NCI-H774 (cell line): ENCODE data around the gene MAP1S.

Experiments
- DNase-seq: peaks from one replicate; lab custom pipeline; 2025; lab: John Stamatoyannopoulos, UW

Gene MAP1S

DNA sequence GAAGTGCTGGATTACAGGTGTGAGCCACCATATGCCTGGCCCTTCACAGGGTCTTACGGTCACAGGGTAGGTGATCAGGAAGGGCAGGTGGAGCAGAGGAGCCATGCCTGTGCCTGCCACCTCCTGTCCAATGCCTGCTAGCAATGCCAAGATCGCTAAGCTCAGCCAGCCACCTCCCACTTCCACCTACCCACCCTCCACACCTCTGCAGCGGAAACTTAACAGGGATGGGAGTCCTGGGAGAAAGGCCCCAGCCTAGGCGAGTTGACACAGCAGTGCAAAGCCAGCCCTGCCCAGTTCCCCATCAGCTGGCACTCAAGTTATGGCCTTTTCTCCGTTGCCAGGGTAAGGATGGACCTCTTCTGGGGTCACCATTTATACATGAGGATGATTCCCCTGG, 16.1 kb downstream of the MAP1S start:
- no peak for DNase-seq

DNA sequence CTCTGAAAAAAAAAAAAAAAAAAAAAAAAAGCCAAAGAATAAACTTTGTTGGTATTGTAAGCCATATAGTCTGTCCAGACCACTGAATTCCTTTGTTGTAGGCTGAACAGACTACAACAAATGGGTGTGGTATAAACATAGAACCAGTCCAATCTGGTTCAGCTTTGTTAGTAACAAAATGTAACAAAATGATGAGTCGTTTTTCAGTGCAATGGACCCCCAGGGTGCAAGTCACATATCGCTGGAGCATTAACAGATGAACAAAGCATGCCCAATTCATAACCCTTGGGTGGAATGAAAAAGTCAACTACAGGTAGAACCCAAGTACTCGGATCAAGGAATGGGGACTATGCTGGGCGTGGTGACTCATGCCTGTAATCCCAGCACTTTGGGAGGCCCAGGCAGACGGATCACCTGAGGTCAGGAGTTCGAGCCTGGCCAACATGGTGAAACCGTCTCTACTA, 18.4 kb downstream of the MAP1S start:
- DNase-seq: no peak

DNA sequence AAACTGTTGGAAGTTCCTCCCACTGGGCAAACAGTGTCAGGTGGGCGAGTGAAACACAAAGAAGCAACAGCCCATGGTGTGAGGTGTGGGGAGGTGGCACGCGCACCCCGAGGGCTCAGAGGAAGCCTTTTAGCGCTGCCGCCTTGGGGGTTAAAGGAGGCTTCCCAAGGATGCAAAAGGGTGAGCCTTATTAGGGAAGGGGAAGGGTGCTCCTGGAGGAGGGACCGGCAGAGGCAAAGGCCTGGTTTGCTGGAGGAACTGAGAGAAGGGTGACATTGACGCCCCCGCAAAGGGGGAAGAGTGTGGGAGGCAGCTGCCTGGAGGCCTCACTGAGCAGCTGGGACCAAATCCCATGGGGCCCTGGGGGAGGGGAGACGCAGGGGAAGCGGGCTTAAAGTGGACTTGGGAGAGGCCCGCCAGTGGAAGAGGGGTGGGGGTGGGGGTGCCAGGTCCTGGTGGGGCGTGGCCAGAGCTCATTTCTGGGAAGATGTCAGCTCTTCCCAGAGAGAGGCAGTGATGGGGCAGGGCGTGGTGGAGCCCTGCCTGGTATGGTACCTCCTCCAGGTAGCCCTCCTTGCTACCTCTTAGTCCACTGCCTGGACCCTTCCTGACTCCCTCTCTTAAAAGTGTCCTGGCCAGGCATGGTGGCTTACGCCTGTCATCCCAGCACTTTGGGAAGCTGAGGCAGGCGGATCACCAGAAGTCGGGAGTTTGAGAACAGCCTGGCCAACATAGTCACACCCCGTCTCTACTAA, 20.0 kb downstream of the MAP1S start:
- DNase-seq: no peak

DNA sequence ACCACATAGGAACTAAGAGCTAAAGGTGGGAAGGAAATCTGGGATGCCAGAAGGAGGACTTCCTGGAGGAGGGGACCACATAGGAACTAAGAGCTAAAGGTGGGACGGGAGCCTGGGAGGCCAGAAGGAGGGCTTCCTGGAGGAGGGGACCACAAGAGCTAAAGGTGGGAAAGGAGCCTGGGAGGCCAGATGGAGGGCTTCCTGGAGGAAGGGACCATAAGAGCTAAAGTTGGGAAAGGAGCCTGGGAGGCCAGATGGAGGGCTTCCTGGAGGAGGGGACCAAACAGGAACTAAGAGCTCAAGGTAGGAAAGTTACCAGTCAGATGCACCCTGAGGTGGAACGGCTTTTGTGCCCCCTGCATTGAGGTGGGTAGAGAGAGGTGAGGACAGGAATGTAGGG, 22.2 kb downstream of the MAP1S start:
- no peak for DNase-seq

DNA sequence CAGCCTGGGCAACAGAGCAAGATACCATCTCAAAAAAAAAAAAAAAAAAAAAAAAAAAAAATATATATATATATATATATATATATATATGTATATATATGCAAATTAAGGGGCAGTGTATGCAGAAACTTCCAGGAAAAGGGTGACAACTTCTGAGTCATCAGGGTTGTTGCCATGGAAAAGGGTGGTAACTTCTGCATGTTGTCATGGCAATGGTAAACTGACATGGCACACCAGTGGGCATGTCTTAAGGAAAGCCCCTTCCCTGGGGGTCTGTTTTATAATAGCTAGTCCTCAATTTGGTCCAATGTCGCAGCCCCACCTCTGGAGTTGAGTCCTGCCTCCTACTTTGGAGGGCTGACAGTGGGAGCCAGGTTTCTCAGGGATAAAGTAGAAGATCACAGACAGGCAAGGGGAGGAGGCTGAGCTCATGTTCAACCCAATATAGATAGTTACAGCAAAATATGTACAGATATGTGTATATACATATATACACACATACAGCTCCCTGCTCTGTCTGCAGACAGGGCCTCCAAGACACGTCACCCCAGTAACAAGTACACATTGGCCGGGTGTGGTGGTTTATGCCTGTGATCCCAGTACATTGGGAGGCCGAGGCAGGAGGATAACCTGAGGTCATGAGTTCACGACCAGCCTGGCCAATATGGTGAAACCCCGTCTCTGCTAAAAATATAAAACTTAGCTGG, 24.7 kb downstream of the MAP1S start:
- DNase-seq: no peak

DNA sequence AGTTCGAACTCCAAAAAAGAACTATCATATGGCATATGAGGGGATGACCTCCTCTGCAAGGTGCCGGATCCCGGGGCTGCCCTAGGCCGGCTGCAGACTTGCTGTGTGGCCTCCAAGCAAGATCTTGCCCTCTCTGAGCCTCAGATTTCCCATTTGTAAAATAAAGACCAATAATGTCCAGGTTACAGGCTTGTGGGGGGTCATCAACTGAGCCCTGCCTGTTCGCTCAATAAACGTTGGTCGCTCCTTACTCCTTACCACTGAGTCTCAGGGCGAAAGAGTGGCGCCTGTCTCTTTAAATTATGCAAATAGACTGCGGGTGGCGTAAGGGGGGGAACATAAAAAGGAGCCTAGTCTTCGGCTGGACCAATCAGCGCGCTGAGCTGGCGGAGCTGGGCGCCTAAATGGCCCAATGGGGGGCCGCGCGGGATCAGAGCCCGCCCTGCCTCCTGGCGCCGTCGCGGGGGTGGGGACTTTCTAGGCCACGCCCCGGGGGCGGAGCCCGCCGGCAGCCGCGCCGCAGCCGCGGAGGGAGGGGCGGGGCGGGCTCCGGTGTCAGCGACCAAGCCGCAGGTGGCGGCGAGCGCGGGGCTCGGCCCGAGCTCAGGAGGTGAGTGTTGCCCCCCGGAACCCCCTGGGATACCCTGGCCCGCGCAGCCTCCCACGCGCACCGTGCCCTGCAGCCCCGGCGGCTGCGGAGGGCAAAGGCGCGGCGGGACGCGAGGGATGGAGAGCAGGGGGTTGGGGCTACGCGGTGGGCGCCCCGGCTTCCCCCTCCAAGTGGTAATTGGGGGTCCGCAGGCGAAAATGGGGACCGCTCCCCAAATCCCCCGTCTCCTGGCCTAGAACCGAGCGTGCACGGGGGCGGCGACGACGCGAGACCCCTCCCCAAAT, 28.2 kb downstream of the MAP1S start:
- DNase-seq: peak; percentile 93

DNA sequence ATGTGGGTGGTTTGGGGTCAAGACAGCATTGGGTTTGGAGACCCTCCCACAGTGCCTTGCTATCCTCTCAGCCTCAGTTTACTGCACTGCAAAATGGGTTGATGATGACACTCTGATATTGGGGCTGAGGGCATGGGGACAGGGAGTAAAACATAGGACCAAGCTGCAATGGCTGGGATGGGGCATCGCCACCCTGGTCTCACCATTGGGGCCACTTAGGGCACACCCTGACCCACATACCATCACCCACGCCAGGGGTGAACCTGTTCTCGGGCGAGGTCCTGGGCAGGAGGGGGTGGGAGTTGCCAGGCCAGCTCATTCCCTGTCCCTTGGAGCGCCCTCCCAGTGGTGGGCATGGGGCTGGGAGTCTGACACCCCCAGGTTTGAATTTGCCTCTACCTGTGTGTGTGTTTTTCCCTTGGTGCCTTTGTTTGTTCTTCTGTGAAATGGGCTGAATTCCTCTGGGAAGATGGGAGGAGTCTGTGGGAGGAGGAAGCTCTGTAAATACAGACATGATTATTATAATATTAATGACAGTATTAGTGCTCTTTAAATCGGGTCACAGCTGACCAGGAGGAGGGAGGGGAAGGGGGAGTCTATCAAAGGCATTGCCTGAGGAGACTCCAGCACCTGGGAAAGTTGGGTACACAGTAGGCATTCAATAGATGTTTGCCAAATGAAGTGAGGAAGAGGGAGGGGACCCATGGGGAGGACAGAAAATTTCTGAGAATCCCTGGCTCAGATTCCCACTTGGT, 29.8 kb downstream of the MAP1S start:
- DNase-seq: no peak

DNA sequence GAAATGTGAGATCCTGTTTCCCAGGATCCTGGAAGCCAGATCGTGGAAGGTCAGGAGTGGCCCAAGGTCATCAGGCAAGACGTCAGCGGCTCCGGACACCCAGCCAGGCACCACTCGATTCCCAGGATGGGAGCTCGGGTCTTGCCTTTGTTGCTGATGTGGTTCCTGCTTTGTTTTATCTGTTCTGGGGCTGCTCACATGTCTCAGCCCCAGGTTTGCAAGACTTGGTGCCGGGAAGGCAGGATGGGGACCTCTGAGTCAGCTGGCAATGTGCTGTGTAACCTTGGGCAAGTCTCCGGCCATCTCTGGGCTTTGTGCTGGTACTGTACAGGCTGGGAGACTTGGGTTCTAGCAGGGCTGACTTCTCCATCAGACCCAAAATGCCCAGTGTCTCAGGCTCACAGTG, 30.6 kb downstream of the MAP1S start:
- DNase-seq: no peak

DNA sequence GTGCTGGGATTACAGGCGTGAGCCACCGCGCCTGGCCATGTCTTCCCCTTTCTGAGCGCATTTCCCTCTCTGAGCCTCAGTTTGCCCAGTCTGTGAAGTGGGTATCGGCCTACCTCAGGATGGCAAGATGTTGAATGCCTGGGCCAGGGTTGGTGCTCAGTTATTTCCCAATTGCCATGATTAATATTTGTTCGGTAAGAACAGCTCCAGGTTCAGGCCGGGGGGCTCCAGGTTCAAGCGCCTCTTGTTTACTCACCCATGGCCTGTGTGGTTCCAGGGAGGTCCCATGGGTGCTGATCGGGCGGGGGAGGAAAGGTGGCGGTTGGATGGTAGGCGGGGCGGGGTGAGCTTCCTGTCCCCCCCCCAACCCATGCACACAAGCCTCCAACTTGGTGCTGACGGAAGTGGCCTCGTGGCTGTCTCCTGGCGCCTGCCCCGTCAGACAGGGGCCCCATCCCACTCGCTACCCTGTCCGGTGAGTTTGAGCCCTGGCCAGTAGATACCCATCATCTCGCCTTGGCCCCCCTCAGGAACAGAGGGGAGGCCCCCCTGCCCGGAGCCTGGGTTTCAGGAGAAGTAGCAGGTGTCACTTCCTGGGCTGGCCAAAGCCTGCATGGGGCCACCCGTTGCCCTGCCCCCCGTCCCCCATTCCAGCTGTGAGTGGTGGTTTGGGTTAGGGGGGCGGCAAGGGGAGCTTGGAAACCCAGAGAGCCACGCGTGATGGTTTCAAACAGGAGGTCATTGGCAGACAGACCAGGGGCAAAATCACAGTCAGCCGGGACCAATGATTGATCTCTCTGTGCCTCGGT, 32.0 kb downstream of the MAP1S start, which contains the start of gene FCHO1:
Gene FCHO1, plus strand, starts transcription at position 375 of the 809 bp plus-strand sequence. CDS start 3,688 bp downstream, outside the sequence.
- no peak for DNase-seq

DNA sequence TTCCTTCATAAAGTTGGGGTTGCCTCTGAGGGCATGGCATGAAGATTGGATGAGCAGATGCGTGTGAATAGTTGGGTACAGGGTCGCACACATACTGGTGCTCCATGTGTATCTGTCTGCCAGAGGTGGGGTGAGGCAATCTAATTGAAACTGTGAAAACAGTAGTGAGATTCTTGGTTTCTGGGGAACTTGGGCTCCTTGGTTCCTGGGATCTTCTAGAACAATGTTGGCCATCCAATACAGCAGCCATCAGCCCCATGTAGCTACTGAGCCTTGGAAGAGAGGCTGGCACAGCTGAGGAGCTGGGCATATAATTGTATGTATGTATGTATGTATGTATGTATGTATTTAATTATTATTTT, 32.6 kb downstream of the MAP1S start:
- no peak for DNase-seq

DNA sequence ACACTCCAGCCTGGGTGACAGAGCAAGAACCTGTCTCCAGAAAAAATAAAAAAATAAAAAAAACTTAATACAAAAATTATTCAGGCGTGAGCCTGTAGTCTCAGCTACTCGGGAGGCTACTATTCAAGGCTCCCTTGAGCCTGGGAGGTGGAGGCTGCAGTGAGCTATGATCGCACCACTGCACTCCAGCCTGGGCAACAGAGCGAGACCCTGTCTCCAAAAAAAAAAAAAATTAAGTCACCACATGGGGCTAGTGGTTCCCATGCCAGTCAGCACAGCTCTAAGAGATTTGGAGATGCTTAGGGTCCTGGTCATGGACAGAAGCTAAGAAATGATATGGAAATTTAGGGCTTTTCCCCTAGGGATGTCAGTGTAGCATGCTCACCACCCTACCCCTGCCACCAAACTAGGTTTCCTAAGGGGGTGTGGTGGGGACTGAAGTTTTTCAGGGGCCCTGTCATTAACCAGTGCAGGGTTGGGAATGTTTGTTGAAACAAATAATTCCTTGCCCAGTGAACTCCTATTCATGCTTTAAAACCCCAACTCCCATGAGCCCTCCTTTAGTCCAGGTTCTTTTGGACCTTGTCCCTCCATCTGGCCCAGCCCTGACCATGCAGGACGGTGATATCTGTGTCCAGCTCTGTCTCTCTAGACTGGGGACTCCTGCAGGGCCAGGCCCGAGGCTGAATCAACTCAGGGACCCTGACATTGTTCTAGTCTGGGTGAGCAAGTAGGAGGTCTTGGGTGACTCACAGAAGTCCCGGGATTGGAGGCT, 33.8 kb downstream of the MAP1S start:
- DNase-seq: no peak

DNA sequence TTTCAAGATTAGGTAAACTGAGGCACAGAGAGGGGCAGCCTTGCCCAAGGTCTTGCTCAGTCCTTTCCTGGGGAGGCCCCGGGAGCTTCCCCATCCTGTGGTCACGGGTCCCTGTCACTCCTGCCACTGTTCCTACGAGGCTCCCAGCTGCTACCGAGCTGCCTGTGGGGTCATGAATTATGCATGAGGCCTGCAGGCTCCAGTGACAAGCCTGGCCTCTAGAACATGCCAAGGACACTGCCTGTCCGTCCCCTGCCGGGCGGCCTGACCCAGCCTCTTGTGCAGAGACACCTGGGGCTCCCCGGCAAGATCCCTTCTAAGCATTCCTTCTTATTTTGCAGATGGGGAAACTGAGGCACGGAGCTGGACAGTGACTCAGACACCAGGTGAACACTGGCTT, 34.7 kb downstream of the MAP1S start:
- no peak for DNase-seq

DNA sequence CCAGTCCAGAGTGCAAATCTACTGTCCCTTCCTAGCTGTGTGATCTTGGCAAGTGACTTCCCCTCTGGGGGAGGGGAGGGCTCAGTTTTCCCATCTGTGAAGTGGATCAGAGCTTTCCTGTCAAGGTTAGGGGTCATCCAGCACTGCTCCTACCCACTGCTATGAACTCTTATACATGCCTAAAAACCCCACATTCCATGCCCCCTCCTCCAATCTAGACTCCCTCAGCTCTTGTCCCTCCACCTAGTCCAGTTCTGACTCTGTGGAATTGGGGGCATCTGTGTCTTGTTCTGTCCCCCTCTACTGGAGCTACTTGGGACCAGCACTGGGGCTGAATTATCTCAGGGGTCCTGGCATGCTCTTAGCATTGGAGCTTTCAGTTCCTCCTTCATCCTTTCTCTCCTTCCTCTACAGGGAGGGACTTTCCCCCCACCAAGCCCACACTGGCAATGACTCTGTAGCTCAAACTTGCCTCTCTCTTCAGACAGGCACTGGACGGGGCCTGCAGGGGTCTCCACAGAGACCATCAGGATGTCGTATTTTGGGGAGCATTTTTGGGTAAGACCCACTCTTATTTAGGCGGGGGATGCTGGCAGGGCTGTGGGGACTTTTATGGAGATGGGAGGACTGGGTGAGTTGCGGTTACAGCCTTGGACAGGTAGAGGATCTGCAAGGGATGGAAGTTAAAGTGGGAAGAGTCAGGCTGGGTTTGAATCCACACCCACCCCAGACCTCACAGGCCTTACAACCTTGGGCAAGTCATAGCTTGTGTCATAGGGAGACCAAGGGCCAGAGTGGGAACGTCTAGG, 35.6 kb downstream of the MAP1S start:
- DNase-seq: no peak

DNA sequence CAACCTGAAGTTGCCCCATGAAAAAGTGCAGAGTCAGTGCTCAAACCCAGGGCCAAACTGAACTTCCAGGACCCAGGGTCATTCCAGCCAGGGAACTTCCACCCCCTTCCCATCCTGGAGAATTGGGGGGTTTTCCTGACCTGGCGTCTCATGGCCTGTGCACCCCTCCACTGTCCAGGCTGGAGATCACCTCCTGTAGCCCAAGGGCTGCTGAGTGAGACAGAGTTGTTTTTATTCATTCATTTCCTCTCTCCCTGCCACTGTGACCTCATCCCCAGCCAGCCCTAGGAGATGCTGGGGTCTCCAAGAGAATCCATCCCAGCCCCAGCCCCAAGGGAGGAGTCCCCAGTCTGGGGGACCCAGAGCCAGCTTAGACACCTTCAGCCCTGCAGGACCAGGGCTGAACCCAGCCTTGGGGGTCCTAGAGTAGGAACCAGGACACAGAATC, 36.2 kb downstream of the MAP1S start:
- DNase-seq: no peak

DNA sequence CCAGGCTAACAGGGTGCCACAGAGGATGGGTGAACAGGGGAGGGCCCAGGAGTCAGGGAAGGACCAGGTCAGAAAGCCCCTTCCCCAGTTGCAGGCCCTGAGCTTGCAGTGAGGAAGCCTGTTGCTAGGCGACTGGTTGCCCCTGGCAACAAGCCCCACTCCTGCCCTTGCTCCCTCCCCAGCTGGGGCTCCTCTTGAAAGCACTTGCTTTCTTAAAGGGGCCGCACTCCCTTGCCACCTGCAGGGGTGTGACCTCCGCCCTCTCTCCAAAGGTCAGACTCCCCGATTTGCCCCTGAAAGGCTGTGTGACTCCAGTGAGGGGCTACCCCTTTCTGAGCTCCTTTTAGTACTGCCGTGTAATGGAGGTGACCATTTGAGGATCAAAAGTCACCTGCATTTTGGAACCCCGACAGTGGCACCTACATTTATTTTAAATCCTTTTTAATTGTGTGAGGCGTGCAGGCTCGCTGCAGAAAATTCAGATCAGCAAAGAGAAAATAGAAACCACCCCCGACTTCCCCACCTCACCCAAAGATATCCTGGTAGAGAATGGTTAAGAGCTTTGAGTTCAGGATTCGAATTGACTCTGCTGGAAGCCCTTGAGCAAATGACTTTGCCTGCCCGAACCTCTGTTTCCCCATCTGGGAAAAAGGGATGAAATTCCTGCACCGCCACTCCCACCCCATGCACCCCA, 36.8 kb downstream of the MAP1S start:
- no peak for DNase-seq

DNA sequence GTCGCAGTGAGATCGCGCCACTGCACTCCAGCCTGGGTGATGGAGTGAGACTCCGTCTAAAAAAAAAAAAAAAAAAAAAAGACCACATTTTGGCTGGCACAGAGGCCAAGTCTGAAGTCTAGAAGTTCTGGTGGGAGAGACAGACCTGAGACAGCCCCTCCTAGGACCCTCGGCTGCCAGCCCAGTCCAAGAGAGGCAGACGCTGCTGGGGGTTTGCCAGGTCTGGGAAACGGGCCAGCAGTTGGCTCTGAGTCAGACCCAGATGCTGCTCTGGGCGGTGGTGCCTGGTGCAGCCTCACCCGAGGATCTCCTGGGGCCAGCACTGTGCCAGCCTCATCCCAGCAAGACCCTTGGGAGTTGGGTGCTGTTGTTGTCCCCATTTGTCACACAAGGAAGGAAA, 37.8 kb downstream of the MAP1S start:
- no peak for DNase-seq

DNA sequence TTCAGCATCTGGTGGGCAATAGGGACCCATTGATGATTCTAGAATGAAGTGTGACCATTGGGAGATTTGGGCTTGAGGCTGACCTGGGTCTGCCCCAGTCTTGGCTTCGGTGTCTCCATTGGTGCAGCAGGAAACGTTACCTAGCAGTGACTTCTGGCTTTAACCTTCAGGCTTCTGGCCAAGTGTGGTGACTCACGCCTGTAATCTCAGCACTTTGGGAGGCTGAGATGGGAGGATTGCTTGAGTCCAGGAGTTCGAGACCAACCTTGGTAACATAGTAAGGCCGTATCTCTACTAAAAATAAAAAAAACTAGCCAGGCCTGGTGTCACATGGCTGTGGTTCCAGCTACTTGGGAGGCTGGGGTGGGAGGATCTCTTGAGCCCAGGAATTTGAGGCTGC, 39.2 kb downstream of the MAP1S start:
- DNase-seq: no peak

DNA sequence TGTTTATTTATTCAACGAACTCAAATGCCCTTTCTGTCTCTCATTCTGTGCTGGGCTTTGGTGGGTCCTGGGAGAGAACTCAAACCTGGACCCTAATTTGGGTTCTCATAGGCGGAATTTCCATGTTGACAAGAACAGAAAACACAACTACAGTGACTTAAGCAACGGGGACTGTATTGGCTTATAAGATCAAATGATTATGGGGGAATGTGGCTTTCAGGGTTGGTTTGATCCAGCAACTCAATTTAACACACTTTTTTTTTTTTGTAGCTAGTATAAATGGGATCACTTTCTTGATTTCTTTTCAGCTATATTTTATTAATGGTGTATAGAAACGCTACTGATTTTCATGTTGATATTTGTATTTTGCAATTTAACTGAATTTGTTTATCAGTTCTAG, 41.9 kb downstream of the MAP1S start:
- DNase-seq: no peak
